Ovary (tissue), 3 donors: ENCODE results near the gene TMOD3.

ENCODE experiments used
- CTCF ChIP-seq, 3 donors: fragments of 450-650 bp in 2 of 3; fragments of 200-600 bp in 1 of 3; IDR thresholded peaks; one replicate each; pipeline versions ENCODE4 v1.5.1 to v1.8.0; 2016 to 2022; ENCODE audit warnings: antibody characterized with exemption in 3 of 3, mild to moderate bottlenecking in 1 of 3
- EP300 ChIP-seq: sonication (generic); formaldehyde crosslinking; IDR thresholded peaks from one replicate; pipeline ENCODE4 v1.6.1; 2017; ENCODE audit warnings: antibody characterized with exemption
- POLR2A ChIP-seq: fragments of 450-650 bp; IDR thresholded peaks from one replicate; pipeline ENCODE4 v1.6.1; 2017; ENCODE audit warnings: antibody characterized with exemption, mild to moderate bottlenecking, moderate library complexity
- donor health status: DM: no; HTN: no; CAD: no.

- TF ChIP-seq POLR2A (no peak), CTCF (IDR thresholded peaks at IDR 0.05) (no peak), EP300 (no peak)
Measured at GRCh38 chr15:51909584-51909983, 80.1 kb downstream of the TMOD3 start.
